Ascending aorta (tissue), 2 donors: ENCODE measurements around the gene RPL39. TPM values are rescaled to one million over a fixed set of nuclear protein-coding genes. Genes with fewer than 3 reads are reported as not detected.
"Not testable (repeated sequence)": the region's sequence is repeated elsewhere in the genome, so short reads cannot be mapped to it uniquely, and the experiment has no call there.

Experiments used
- DNase-seq, 2 donors: peaks; one replicate each; pipeline ENCODE4 v3.0.0-alpha.2; 2019; ENCODE audit warnings: low spot score in 2 of 2
- H3K27ac ChIP-seq, 2 donors: fragments of 200-600 bp; sonication (generic); one replicate each; pipeline ENCODE4 v1.5.1; 2016 to 2017; ENCODE audit warnings: mild to moderate bottlenecking in 1 of 2
- H3K27me3 ChIP-seq: fragments of 200-600 bp; sonication (generic); one replicate; pipeline ENCODE4 v1.5.1; 2017
- H3K36me3 ChIP-seq, 2 donors: fragments of 200-600 bp; sonication (generic); one replicate each; pipeline ENCODE4 v1.5.1; 2016
- H3K4me1 ChIP-seq, 2 donors: fragments of 200-600 bp; sonication (generic); one replicate each; pipeline ENCODE4 v1.5.1; 2016 to 2017; ENCODE audit warnings: mild to moderate bottlenecking in 1 of 2
- H3K4me3 ChIP-seq, 2 donors: fragments of 200-600 bp; sonication (generic); one replicate each; pipeline ENCODE4 v1.5.1; 2016 to 2017; ENCODE audit warnings: mild to moderate bottlenecking in 1 of 2
- H3K9me3 ChIP-seq, 2 donors: fragments of 200-600 bp; sonication (generic); one replicate each; pipeline ENCODE4 v1.5.1; 2016
- intact Hi-C: fragments of 100-400 bp; cut with DNase I; formaldehyde crosslinking; loops from one replicate; pipeline ENCODE4 v1.15.1; 2023
- total RNA-seq: library from RNA; depleted of rRNA; stranded (reverse); fragments of >200 nt; gene quantifications from one replicate; pipeline ENCODE4 v1.1.0, GENCODE V29; 2016
- TF ChIP-seq, protein P1 (sequence below), 3 experiments: fragments of 200-600 bp in 2 of 3; fragments of 450-650 bp in 1 of 3; sonication (generic) in 2 of 3; IDR thresholded peaks; one replicate each; pipeline ENCODE4 v1.5.1; 2016 to 2019; ENCODE audit warnings: antibody characterized with exemption in 3 of 3, mild to moderate bottlenecking in 1 of 3, moderate library complexity in 1 of 3

The RPL39 gene
- total RNA-seq, 1 donor from 2014 or later = 2,929 TPM

DNA sequence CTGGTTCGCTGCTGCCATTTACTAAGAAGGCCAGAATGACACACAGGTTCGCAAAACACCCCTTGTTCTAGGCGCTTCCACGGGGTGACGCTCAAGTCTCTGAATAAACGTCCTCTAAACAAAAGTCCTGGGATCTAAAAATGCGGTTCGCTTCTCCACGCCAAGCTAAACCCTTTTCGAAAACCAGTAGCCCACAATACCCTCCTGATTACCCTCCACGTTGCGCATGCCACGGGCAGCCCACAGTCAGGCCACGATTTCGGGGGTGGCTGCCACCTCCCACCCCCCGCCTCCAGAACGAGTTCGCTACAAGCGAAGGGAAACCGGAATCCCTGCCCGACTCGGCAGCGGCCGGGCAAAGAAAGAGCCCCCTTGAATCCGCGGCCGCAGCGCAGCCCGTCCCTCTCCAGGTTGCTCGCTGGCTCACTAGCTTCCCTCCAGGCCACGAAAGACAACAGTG is 423 bp downstream of the RPL39 start:
- TF ChIP-seq, protein P1, sequence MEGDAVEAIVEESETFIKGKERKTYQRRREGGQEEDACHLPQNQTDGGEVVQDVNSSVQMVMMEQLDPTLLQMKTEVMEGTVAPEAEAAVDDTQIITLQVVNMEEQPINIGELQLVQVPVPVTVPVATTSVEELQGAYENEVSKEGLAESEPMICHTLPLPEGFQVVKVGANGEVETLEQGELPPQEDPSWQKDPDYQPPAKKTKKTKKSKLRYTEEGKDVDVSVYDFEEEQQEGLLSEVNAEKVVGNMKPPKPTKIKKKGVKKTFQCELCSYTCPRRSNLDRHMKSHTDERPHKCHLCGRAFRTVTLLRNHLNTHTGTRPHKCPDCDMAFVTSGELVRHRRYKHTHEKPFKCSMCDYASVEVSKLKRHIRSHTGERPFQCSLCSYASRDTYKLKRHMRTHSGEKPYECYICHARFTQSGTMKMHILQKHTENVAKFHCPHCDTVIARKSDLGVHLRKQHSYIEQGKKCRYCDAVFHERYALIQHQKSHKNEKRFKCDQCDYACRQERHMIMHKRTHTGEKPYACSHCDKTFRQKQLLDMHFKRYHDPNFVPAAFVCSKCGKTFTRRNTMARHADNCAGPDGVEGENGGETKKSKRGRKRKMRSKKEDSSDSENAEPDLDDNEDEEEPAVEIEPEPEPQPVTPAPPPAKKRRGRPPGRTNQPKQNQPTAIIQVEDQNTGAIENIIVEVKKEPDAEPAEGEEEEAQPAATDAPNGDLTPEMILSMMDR (IDR thresholded peaks at IDR 0.05) = peak in 1 of 3 experiments; percentile 12
- peak overlapping the region; percentile 59 to 82 for H3K4me3 ChIP-seq
- peaks cover 2 to 13% of the 10 kb centered on the region in 2 donors for H3K4me1 ChIP-seq
- H3K27me3 ChIP-seq = no peaks in the 10 kb centered on the region
- intact Hi-C loops = loop anchor here (1.0 to 5.0 kb wide), 6 partner anchors 62 to 323 kb away; partner anchors contain the start of genes NDUFA1, NKAP, NKRF and RNF113A
- DNase-seq = no peak
- no peaks in the 10 kb centered on the region for H3K9me3 ChIP-seq
- peaks cover 4 to 25% of the 10 kb centered on the region in 2 donors for H3K36me3 ChIP-seq
- H3K27ac ChIP-seq = peak overlapping the region; percentile 88 to 95

DNA sequence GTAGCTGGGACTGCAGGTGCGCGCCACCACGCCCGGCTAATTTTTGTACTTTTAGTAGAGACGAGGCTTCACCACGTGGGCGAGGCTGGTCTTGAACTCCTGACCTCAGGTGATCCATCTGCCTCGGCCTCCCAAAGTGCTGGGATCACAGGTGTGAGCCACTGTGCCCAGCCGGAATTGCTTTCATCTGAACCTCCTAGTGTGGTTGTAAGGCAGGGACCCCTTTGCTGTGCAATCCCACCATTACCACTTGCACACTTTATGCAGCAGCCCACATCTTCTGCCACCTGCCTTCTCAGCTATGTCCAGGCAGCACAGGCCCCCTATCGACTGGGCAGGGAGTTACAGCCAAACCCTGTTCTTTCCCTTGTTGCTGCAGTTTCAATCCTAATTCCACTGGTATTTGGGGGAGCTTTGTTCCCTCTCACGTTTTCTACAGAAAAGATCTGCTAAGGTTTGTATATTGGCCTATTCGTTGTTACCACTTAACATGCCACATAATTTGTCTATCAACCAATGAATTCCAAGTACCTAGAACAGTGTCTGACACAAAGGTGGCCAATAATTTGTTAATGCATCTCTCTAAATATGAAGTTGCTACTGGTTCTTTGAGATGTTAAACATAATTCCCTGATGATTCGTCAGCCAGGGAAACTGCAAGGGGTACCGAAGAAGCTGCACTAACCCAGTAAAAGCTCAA is 6.5 kb downstream of the RPL39 start:
- Histone ChIP-seq H3K36me3 (peaks cover 4 to 30% of the 10 kb centered on the region in 2 donors), H3K27me3 (no peaks in the 10 kb centered on the region), H3K27ac (no peak overlapping the region), H3K9me3 (no peaks in the 10 kb centered on the region), H3K4me1 (peaks cover 2 to 10% of the 10 kb centered on the region in 2 donors), H3K4me3 (no peak overlapping the region)
- TF ChIP-seq, protein P1 (IDR thresholded peaks at IDR 0.05) = peak in 1 of 3 experiments; percentile 30
- intact Hi-C loops = no loop called here
- DNase-seq = no peak

DNA sequence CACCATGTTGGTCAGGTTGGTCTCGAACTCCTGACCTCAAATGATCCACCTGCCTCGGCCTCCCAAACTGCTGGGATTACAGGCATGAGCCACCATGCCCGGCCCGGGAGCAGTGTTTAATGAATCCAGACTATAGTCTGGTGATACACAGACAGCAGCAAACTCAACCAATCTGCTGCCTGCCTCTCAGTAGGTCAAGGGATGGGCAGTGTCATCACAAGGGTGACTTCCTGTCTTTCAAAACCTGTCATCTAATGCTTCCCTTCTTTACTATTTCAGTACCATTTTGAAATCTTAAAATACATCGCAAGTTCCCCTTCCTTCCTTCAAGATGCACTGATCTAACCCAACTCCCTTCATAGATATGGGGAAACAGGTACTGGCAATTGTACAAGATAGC is 8.4 kb downstream of the RPL39 start:
- intact Hi-C loops = no loop called here
- TF ChIP-seq, protein P1 (IDR thresholded peaks at IDR 0.05) = no peak
- Histone ChIP-seq H3K9me3 (no peaks in the 10 kb centered on the region), H3K36me3 (peaks cover 4 to 16% of the 10 kb centered on the region in 2 donors), H3K4me1 (no peaks in the 10 kb centered on the region), H3K27me3 (no peaks in the 10 kb centered on the region), H3K4me3 (no peak overlapping the region), H3K27ac (no peak overlapping the region)
- DNase-seq = no peak

DNA sequence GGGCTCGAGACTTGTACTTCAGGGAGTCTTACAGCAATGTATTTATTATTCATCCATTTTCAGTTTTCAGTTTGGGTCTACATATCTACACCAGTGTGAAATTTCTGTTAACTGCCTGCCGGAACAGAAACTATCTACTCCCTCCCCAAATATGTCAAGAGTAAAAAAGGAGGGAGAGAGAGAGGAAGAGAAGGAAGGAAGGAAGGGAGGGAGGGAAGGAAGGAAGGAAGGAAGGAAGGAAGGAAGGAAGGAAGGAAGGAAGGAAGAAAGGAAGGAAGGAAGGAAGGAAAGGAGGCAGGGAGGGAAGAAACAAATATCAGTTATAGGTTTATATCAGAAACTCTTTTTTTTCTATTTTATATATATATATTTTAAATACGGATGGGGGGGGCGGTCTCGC is 12.6 kb downstream of the RPL39 start:
- intact Hi-C loops = no loop called here
- Histone ChIP-seq H3K4me3 (no peak overlapping the region), H3K9me3 (no peaks in the 10 kb centered on the region), H3K27me3 (no peaks in the 10 kb centered on the region), H3K4me1 (no peaks in the 10 kb centered on the region), H3K36me3 (no peaks in the 10 kb centered on the region), H3K27ac (no peak overlapping the region)
- TF ChIP-seq, protein P1 (IDR thresholded peaks at IDR 0.05) = no peak
- DNase-seq = no peak

DNA sequence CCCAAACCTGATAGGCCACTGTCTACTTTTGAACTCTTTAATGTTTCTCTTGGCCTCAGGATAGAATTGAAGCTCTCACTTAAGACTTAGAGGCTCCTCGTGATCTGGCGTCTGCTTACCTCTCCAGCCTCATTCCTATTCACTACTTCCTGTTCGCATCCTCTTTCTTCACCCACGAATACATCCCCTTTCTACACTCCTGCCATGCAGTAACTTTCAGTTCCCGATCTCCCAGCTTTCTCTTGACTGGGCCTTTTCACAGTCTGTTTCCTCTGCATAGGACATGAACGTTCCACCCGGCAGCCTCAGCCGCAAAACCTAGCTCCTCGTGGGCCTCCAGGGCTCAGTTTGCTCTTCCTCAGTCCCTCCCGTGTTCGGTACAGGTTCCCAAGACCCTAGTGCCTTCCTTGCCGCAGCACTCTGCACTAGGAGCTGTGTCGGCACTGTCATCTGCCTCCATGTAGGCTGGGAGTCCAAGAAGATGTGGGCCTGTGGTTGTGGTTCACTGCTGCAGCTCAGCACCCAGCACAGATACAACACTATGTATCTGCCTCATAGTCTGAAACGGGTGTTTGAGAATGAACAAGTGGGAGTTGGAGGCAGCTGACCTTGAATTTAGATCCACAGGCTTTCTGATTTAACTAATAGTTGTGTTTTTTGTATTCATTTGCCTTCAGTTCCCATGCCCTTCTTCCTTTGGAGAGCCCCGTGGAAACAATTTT is 15.8 kb downstream of the RPL39 start:
- H3K27ac ChIP-seq = no peak overlapping the region
- TF ChIP-seq, protein P1 (IDR thresholded peaks at IDR 0.05) = no peak
- H3K36me3 ChIP-seq = no peaks in the 10 kb centered on the region

DNA sequence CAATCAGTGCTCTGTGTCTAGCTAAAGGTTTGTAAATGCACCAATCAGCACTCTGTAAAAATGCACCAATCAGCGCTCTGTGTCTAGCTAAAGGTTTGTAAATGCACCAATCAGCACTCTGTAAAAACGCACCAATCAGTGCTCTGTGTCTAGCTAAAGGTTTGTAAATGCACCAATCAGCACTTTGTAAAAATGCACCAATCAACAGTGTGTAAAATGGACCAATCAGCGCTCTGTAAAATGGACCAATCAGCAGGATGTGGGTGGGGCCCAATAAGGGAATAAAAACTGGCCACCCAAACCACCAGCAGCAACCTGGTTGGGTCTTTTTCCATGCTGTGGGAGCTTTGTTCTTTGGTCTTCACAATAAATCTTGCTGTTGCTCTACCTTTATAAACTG is 22.0 kb downstream of the RPL39 start:
- H3K27ac ChIP-seq, H3K4me3 ChIP-seq, H3K9me3 ChIP-seq, H3K36me3 ChIP-seq, intact Hi-C loops, H3K4me1 ChIP-seq, DNase-seq, H3K27me3 ChIP-seq: not testable (repeated sequence)

More for the DNA sequence above, 15.8 kb downstream of the RPL39 start:
- no peaks in the 10 kb centered on the region for H3K4me1 ChIP-seq
- intact Hi-C loops = no loop called here
- H3K9me3 ChIP-seq = no peaks in the 10 kb centered on the region
- no peak overlapping the region for H3K4me3 ChIP-seq
- no peaks in the 10 kb centered on the region for H3K27me3 ChIP-seq
- no peak for DNase-seq

DNA sequence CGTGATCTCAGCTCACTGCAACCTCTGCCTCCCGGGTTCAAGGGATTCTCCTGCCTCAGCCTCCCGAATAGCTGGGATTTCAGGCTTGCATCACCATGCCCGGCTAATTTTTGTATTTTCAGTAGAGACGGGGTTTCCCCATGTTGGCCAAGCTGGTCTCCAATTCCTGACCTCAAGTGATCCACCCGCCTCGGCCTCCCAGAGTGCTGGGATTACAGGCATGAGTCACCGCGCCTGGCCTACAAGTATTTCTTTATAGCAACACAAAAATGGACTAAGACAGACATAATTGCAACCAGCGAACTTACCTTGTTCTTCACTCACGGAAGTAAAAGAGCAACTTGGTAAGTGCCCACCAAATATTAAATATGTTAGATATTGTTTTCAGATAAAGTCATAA is 23.0 kb downstream of the RPL39 start:
- H3K9me3 ChIP-seq, intact Hi-C loops, H3K27me3 ChIP-seq, DNase-seq, H3K27ac ChIP-seq, H3K4me3 ChIP-seq, H3K36me3 ChIP-seq, H3K4me1 ChIP-seq: not testable (repeated sequence)
